Left ventricle myocardium inferior (tissue), 1 donor: Measurements from ENCODE around the gene NRAP. TPM values are rescaled to one million over a fixed set of nuclear protein-coding genes. Genes with fewer than 3 reads are reported as not detected.

Source experiments
- DNase-seq: peaks from one replicate; pipeline ENCODE4 v3.0.0-alpha.2; 2020
- H3K27ac ChIP-seq: fragments of 200-600 bp; replicated peaks from 2 replicates; pipeline ENCODE4 v1.8.0; 2021
- H3K27me3 ChIP-seq: fragments of 200-600 bp; 2 replicates; pipeline ENCODE4 v1.8.0; 2021; ENCODE audit warnings: low read depth
- H3K36me3 ChIP-seq: fragments of 200-600 bp; 2 replicates; pipeline ENCODE4 v1.8.0; 2021
- H3K4me1 ChIP-seq: fragments of 200-600 bp; 2 replicates; pipeline ENCODE4 v1.8.0; 2021
- H3K4me3 ChIP-seq: fragments of 200-600 bp; 2 replicates; pipeline ENCODE4 v1.8.0; 2021; ENCODE audit warnings: mild to moderate bottlenecking, moderate library complexity
- H3K9me3 ChIP-seq: fragments of 200-600 bp; replicated peaks from 2 replicates; pipeline ENCODE4 v1.8.0; 2021
- intact Hi-C: fragments of 100-400 bp; cut with micrococcal nuclease; formaldehyde crosslinking; loops from one replicate; pipeline ENCODE4 v1.11.0; 2022
- total RNA-seq: library from RNA; stranded (reverse); fragmentation: NEBNext Ultra II Directional; extraction: Animal tissue kit (Norgen Biotek cat#: 25700); gene quantifications from one replicate; pipeline ENCODE4 v1.2.1, GENCODE V29; 2021
- TF ChIP-seq, protein P1 (sequence below): fragments of 200-600 bp; IDR thresholded peaks from 2 replicates; pipeline ENCODE4 v1.8.0; 2021; ENCODE audit warnings: antibody characterized with exemption, mild to moderate bottlenecking, borderline replicate concordance
- donor health status: DM: no; HTN: yes; CAD: no; lungs with severe emphysema.

The NRAP gene
- total RNA-seq, 1 donor from 2014 or later = 1,025 TPM

DNA sequence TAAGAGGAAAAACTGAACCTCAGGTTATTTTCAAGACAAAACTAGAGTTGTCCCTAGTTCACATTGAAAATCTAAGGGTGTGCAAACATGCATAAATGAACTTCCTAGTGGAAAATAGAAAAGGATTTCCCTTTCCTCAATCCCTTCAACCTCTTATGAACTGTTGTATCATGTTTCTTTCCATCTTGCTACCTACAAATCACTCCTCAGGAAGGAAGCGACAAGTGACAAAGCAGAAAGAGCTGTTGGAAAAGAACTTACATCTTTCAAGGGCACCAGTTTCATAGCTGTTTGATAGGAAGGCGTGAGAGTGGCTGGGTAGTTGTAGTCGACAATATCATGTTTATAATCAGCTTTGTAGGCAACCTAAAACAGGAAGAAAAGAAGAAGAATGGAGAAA, 23.9 kb downstream of the NRAP start:
- DNase-seq = no peak
- H3K36me3 ChIP-seq = peaks cover 16% of the 10 kb centered on the region
- H3K27ac ChIP-seq = peak overlapping the region; percentile 82
- TF ChIP-seq, protein P1, sequence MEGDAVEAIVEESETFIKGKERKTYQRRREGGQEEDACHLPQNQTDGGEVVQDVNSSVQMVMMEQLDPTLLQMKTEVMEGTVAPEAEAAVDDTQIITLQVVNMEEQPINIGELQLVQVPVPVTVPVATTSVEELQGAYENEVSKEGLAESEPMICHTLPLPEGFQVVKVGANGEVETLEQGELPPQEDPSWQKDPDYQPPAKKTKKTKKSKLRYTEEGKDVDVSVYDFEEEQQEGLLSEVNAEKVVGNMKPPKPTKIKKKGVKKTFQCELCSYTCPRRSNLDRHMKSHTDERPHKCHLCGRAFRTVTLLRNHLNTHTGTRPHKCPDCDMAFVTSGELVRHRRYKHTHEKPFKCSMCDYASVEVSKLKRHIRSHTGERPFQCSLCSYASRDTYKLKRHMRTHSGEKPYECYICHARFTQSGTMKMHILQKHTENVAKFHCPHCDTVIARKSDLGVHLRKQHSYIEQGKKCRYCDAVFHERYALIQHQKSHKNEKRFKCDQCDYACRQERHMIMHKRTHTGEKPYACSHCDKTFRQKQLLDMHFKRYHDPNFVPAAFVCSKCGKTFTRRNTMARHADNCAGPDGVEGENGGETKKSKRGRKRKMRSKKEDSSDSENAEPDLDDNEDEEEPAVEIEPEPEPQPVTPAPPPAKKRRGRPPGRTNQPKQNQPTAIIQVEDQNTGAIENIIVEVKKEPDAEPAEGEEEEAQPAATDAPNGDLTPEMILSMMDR = no peak
- no peak overlapping the region for H3K4me3 ChIP-seq
- no peaks in the 10 kb centered on the region for H3K27me3 ChIP-seq
- intact Hi-C loops = no loop called here
- no peaks in the 10 kb centered on the region for H3K9me3 ChIP-seq
- peaks cover 70% of the 10 kb centered on the region for H3K4me1 ChIP-seq

DNA sequence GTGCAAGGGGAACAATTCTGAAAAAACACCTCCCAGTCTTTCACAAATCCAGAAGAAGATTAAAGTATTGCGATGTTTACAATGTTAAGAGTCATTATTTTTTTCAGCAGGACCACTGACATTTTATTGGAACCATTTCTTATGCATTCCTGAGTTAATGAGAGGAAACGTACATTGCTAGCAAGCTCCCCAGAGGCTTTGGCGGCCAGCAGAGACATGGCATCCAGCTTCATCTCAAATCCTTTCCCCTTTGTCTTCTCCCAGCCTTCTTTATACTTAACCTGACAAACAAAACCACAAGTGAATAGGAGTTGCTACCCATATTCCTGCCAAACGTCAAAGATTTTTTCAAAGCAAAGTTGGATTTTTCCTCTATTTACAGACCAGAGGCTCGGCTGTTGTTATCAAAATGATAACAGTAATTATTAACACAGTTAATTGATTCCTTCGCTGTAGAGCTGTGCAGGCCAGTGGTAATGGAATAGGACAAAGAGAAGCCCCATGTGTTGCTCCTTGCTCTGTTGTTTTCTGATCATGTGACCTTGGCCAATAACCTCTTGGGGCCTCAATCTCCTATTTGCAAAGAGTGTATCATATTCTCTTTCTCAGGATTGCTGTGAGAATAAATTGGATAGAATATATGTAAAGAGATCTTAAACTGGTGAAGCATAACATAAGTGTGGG, 32.0 kb downstream of the NRAP start:
- Histone ChIP-seq H3K27me3 (no peaks in the 10 kb centered on the region), H3K4me1 (peaks cover 82% of the 10 kb centered on the region), H3K27ac (peak overlapping the region; percentile 47), H3K4me3 (no peak overlapping the region), H3K36me3 (peaks cover 63% of the 10 kb centered on the region), H3K9me3 (peaks cover 6% of the 10 kb centered on the region)
- TF ChIP-seq, protein P1 = no peak
- no peak for DNase-seq
- intact Hi-C loops = no loop called here

DNA sequence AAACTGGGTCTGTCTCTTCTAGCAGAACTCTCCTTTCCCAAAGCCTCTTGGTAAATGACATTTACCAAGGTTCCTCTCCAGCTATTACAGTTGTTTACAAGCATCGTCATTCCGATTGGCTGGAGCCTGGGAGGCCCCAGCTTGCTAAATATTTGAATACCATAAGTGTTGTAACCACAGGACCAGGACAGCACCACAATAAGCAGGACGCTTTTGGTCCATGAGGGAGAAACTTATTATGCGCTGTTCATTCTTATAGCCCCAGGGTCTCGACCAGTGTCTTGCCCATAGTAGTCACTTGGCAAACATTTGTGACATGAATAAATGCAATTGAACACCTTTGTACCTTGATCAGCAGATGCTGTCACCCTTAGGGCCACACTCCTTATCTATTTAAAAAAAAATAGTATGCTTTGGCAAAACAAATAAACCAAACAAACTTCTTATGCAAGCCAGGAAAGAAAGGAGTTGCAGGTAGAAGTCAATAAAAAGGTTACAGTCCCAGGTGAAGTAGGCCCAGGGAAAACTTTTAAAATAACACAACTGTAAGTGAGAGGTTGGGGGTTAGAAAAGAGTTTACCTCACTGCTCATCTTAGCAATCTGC, 32.8 kb downstream of the NRAP start:
- Histone ChIP-seq H3K9me3 (peaks cover 6% of the 10 kb centered on the region), H3K4me3 (no peak overlapping the region), H3K4me1 (peaks cover 84% of the 10 kb centered on the region), H3K27me3 (no peaks in the 10 kb centered on the region), H3K27ac (peak overlapping the region; percentile 84), H3K36me3 (peaks cover 65% of the 10 kb centered on the region)
- intact Hi-C loops = no loop called here
- TF ChIP-seq, protein P1 = no peak
- no peak for DNase-seq

DNA sequence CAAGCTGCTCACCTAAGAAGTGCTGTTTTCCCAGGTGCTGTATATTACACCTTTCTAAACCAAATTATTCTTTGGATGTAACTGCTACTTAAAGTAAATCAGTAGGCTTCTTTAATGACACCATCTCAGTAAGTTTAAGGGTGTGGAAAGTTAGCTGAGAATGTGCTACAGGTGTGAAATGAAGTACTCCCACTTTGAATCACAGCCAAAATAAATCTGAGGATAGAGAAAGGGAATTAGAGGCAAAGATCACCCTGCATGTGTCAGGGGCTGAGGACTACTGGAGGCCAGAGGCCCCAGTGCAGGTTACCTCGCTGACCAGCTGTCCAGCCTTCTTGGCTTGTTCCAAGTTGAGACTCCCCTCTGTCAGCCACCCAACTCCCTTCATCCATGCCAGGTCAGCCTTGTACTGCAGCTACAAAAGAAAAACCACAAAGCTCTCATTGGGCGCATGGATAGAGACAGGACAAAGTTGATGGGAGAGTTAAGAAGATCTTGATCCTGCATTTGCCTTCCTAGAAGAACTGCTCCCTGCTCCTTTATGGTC, 35.2 kb downstream of the NRAP start:
- intact Hi-C loops = no loop called here
- H3K27ac ChIP-seq = peak overlapping the region; percentile 84
- H3K27me3 ChIP-seq = peaks cover 10% of the 10 kb centered on the region
- no peak for DNase-seq
- TF ChIP-seq, protein P1 = no peak
- H3K4me1 ChIP-seq = peaks cover 91% of the 10 kb centered on the region
- no peak overlapping the region for H3K4me3 ChIP-seq
- H3K36me3 ChIP-seq = peaks cover 66% of the 10 kb centered on the region
- no peaks in the 10 kb centered on the region for H3K9me3 ChIP-seq

DNA sequence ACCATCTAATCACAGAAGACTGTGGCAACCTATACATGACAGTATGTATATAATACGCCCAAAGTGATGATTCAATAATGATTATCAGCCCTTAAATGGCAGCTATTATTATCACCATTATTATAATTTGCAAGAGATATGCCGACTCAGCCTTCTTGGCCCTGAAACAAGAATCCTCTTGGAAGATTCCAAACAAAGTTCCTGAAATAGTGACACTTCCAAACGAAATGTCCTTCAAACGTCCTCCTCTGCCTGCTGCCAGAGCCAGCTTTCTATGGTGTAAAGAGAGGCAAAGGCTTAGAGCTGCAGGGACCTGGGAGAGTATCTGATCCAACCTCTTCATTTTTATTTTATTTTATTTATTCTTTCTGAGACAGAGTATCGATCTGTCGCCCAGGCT, 36.0 kb downstream of the NRAP start:
- no peak for DNase-seq
- peaks cover 58% of the 10 kb centered on the region for H3K36me3 ChIP-seq
- H3K4me1 ChIP-seq = peaks cover 96% of the 10 kb centered on the region
- no peaks in the 10 kb centered on the region for H3K9me3 ChIP-seq
- no peak overlapping the region for H3K4me3 ChIP-seq
- H3K27me3 ChIP-seq = peaks cover 10% of the 10 kb centered on the region
- peak overlapping the region; percentile 84 for H3K27ac ChIP-seq
- TF ChIP-seq, protein P1 = no peak
- intact Hi-C loops = no loop called here
